Parathyroid adenoma (tissue), 2 donors: ENCODE results near the gene TYRO3.

Experiments
- H2AFZ ChIP-seq: fragments of 300-600 bp; sonication (generic); one replicate; pipeline ENCODE4 v1.7.0; 2017; ENCODE audit warnings: antibody characterized with exemption, mild to moderate bottlenecking
- H3K27ac ChIP-seq: fragments of 300-600 bp; sonication (generic); one replicate; pipeline ENCODE4 v1.7.0; 2017
- H3K27me3 ChIP-seq: fragments of 300-600 bp; sonication (generic); one replicate; pipeline ENCODE4 v1.7.0; 2017; ENCODE audit warnings: low read length; ENCODE audit not compliant: control insufficient read depth, insufficient read depth
- H3K36me3 ChIP-seq: fragments of 300-600 bp; sonication (generic); one replicate; pipeline ENCODE4 v1.7.0; 2017; ENCODE audit warnings: low read length; ENCODE audit not compliant: control insufficient read depth, insufficient read depth
- H3K4me1 ChIP-seq: fragments of 300-600 bp; sonication (generic); one replicate; pipeline ENCODE4 v1.7.0; 2017; ENCODE audit warnings: control low read depth
- H3K4me2 ChIP-seq: fragments of 300-600 bp; sonication (generic); one replicate; pipeline ENCODE4 v1.7.0; 2017; ENCODE audit warnings: low read length
- H3K4me3 ChIP-seq: fragments of 300-600 bp; sonication (generic); one replicate; pipeline ENCODE4 v1.7.0; 2017; ENCODE audit warnings: low read depth, low read length
- H3K79me2 ChIP-seq: fragments of 300-600 bp; sonication (generic); one replicate; pipeline ENCODE4 v1.7.0; 2017; ENCODE audit warnings: control low read depth
- H3K9ac ChIP-seq: fragments of 300-600 bp; sonication (generic); one replicate; pipeline ENCODE4 v1.7.0; 2017; ENCODE audit warnings: mild to moderate bottlenecking
- H3K9me3 ChIP-seq: fragments of 300-600 bp; sonication (generic); one replicate; pipeline ENCODE4 v1.7.0; 2017; ENCODE audit warnings: low read length; ENCODE audit not compliant: control insufficient read depth
- TF ChIP-seq, protein P1 (sequence below): fragments of 300-600 bp; sonication (generic); IDR thresholded peaks from one replicate; pipeline ENCODE4 v1.7.0; 2017; ENCODE audit warnings: antibody characterized with exemption, mild to moderate bottlenecking
- donor health status: primary hyperparathyroidism.

Gene TYRO3

DNA sequence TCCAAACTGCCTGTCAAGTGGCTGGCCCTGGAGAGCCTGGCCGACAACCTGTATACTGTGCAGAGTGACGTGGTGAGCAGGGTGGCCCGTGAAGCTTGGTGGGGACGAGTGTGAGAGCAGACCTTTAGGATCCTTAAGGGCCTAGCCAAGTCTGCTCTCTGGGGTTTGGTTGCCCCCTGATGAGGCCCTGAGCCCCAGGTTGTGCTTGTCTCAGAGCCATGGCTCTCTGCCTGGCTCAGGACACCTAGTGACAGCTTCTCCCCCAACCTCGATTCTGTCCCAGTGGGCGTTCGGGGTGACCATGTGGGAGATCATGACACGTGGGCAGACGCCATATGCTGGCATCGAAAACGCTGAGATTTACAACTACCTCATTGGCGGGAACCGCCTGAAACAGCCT lies 14.4 kb downstream of the TYRO3 start:
- no peaks in the 10 kb centered on the region for H3K36me3 ChIP-seq
- TF ChIP-seq, protein P1, sequence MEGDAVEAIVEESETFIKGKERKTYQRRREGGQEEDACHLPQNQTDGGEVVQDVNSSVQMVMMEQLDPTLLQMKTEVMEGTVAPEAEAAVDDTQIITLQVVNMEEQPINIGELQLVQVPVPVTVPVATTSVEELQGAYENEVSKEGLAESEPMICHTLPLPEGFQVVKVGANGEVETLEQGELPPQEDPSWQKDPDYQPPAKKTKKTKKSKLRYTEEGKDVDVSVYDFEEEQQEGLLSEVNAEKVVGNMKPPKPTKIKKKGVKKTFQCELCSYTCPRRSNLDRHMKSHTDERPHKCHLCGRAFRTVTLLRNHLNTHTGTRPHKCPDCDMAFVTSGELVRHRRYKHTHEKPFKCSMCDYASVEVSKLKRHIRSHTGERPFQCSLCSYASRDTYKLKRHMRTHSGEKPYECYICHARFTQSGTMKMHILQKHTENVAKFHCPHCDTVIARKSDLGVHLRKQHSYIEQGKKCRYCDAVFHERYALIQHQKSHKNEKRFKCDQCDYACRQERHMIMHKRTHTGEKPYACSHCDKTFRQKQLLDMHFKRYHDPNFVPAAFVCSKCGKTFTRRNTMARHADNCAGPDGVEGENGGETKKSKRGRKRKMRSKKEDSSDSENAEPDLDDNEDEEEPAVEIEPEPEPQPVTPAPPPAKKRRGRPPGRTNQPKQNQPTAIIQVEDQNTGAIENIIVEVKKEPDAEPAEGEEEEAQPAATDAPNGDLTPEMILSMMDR: no peak
- no peak overlapping the region for H3K9ac ChIP-seq
- no peaks in the 10 kb centered on the region for H3K79me2 ChIP-seq
- no peaks in the 10 kb centered on the region for H3K27me3 ChIP-seq
- no peaks in the 10 kb centered on the region for H3K9me3 ChIP-seq
- H3K4me3 ChIP-seq: no peak overlapping the region
- H3K27ac ChIP-seq: no peak overlapping the region
- H3K4me2 ChIP-seq: no peak overlapping the region
- no peak overlapping the region for H2AFZ ChIP-seq
- no peaks in the 10 kb centered on the region for H3K4me1 ChIP-seq

DNA sequence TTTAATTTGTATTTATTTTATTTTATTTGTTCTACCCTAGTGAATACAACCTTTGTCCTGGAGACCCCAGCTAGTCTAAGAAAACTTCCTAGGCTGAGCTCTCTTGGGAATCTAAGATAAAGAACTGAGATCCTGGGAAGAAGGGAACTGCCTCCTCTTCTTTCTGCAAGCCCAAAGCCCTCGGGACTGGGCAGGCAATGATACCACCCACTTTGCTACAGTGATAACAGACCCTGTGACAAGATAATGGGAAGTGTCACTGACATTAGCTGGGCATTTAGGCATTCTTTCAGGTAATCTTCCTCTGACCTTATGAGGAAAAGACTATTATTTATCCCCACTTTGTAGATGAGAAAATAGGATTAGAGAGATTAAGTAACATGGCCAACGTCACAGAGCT lies 15.1 kb downstream of the TYRO3 start:
- Histone ChIP-seq H3K4me3 (no peak overlapping the region), H3K36me3 (no peaks in the 10 kb centered on the region), H3K4me1 (no peaks in the 10 kb centered on the region), H3K4me2 (no peak overlapping the region), H3K27me3 (no peaks in the 10 kb centered on the region), H3K9ac (no peak overlapping the region), H3K9me3 (no peaks in the 10 kb centered on the region), H3K27ac (no peak overlapping the region), H3K79me2 (no peaks in the 10 kb centered on the region), H2AFZ (no peak overlapping the region)
- TF ChIP-seq, protein P1: no peak

DNA sequence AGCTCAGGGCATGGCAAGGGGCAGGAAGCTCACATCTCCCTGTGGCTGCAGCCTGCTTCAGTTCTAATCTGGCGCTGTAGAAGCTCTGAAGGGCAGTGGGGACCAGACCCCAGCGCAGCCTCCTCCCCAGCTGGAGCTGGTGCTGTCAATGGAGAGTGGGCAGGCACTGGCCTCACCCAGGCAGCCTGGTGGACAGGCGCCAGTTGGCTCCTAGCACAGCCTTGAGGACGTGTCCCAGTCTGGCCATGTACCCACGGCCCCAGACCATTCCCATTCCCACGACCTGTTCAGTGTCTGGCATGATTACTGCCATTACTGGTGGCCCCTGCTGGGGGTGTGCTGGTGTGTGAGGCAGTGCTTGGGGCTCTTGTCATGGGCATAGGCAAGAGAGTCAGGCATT lies 16.3 kb downstream of the TYRO3 start:
- no peaks in the 10 kb centered on the region for H3K9me3 ChIP-seq
- no peak overlapping the region for H3K27ac ChIP-seq
- H3K4me2 ChIP-seq: no peak overlapping the region
- H2AFZ ChIP-seq: no peak overlapping the region
- TF ChIP-seq, protein P1: no peak
- H3K36me3 ChIP-seq: no peaks in the 10 kb centered on the region
- H3K9ac ChIP-seq: no peak overlapping the region
- H3K4me3 ChIP-seq: no peak overlapping the region
- H3K79me2 ChIP-seq: no peaks in the 10 kb centered on the region
- no peaks in the 10 kb centered on the region for H3K4me1 ChIP-seq
- no peaks in the 10 kb centered on the region for H3K27me3 ChIP-seq

DNA sequence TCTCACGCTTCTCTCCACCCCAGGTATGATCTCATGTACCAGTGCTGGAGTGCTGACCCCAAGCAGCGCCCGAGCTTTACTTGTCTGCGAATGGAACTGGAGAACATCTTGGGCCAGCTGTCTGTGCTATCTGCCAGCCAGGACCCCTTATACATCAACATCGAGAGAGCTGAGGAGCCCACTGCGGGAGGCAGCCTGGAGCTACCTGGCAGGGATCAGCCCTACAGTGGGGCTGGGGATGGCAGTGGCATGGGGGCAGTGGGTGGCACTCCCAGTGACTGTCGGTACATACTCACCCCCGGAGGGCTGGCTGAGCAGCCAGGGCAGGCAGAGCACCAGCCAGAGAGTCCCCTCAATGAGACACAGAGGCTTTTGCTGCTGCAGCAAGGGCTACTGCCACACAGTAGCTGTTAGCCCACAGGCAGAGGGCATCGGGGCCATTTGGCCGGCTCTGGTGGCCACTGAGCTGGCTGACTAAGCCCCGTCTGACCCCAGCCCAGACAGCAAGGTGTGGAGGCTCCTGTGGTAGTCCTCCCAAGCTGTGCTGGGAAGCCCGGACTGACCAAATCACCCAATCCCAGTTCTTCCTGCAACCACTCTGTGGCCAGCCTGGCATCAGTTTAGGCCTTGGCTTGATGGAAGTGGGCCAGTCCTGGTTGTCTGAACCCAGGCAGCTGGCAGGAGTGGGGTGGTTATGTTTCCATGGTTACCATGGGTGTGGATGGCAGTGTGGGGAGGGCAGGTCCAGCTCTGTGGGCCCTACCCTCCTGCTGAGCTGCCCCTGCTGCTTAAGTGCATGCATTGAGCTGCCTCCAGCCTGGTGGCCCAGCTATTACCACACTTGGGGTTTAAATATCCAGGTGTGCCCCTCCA lies 19.1 kb downstream of the TYRO3 start:
- TF ChIP-seq, protein P1: no peak
- Histone ChIP-seq H3K4me2 (no peak overlapping the region), H3K9me3 (no peaks in the 10 kb centered on the region), H3K4me1 (no peaks in the 10 kb centered on the region), H3K4me3 (no peak overlapping the region), H3K9ac (no peak overlapping the region), H2AFZ (no peak overlapping the region), H3K36me3 (no peaks in the 10 kb centered on the region), H3K27me3 (no peaks in the 10 kb centered on the region), H3K79me2 (no peaks in the 10 kb centered on the region), H3K27ac (no peak overlapping the region)
